Right lobe of liver (tissue), 6 donors: ENCODE results near the gene CAD. TPM values are rescaled to one million over a fixed set of nuclear protein-coding genes. Genes with fewer than 3 reads are reported as not detected.

Source experiments
- ATAC-seq, 4 donors: fragments of 200-7000 bp; cut with Tn5 transposase; one replicate each; pipeline ENCODE4 v1.9.1; 2020; ENCODE audit warnings: mild to moderate bottlenecking in 4 of 4, moderate library complexity in 4 of 4
- DNase-seq, 3 donors: peaks; one replicate each; pipeline ENCODE4 v3.0.0-alpha.2; 2020
- H3K27ac ChIP-seq, 3 donors: fragments of 200-600 bp; one replicate each; pipeline ENCODE4 v1.8.0; 2022
- H3K27me3 ChIP-seq, 2 donors: fragments of 200-600 bp; one replicate each; pipeline ENCODE4 v1.8.0; 2022
- H3K36me3 ChIP-seq, 4 donors: fragments of 200-600 bp; sonication (generic) in 1 of 4; one replicate each; pipeline versions ENCODE4 v1.5.1 to v1.8.0; 2017 to 2022; ENCODE audit warnings: control low read depth in 1 of 4
- H3K4me1 ChIP-seq, 4 donors: fragments of 200-600 bp; sonication (generic) in 1 of 4; one replicate each; pipeline versions ENCODE4 v1.5.1 to v1.8.0; 2017 to 2022; ENCODE audit warnings: control low read depth in 1 of 4
- H3K4me3 ChIP-seq, 3 donors: fragments of 200-600 bp; one replicate each; pipeline ENCODE4 v1.8.0; 2022
- H3K9me3 ChIP-seq, 4 donors: fragments of 200-600 bp; sonication (generic) in 1 of 4; one replicate each; pipeline versions ENCODE4 v1.5.1 to v1.8.0; 2017 to 2022; ENCODE audit warnings: control low read depth in 1 of 4
- CTCF ChIP-seq, 4 donors: fragments of 200-600 bp in 3 of 4; fragments of 450-650 bp in 1 of 4; IDR thresholded peaks; one replicate each; pipeline versions ENCODE4 v1.5.1 to v1.8.0; 2016 to 2022; ENCODE audit warnings: antibody characterized with exemption in 4 of 4, mild to moderate bottlenecking in 2 of 4
- POLR2A ChIP-seq: fragments of 450-650 bp; IDR thresholded peaks from one replicate; pipeline ENCODE4 v1.6.1; 2017; ENCODE audit warnings: antibody characterized with exemption, mild to moderate bottlenecking
- WGBS: methylation state at CpG from one replicate; pipeline ENCODE4 v1.1.6; 2018; ENCODE audit warnings: low coverage, low lambda C conversion rate; ENCODE audit not compliant: insufficient coverage; ENCODE audit errors: missing lambda C conversion rate; 5-methylcytosine and 5-hydroxymethylcytosine counted together
- intact Hi-C, 2 donors: fragments of 100-400 bp; cut with DNase I; formaldehyde crosslinking; loops; one replicate each; pipeline versions ENCODE4 v1.11.2 to v1.14.1; 2022
- total RNA-seq, 6 experiments: library from RNA; depleted of rRNA in 2 of 6; stranded (reverse); fragments of >200 nt in 2 of 6; fragmentation: NEBNext Ultra II Directional in 3 of 6; extraction: Animal tissue kit (Norgen Biotek cat#: 25700) in 3 of 6; gene quantifications; one replicate each; pipeline versions ENCODE4 v1.1.0 to v1.2.4, GENCODE V29; 2016 to 2023
- donor health status: DM: no; HTN: yes; CAD: no.
- donor health status: DM: no; HTN: no; CAD: no.
- donor health status: DM: no; HTN: no; CAD: no.
- donor health status: DM: no; HTN: yes; CAD: no.
- donor health status: DM: no; HTN: yes; CAD: no.

The CAD gene
- total RNA-seq, 6 experiments from 2014 or later = 12.3 to 24.0 (median 16.3) TPM

GRCh38 chr2:27208486-27209050 lies 8.6 kb upstream of the CAD start:
- intact Hi-C loops = no loop called here
- Histone ChIP-seq H3K4me3 (no peak overlapping the region), H3K9me3 (no peaks in the 10 kb centered on the region), H3K36me3 (peaks cover 0 to 44% (median 16%) of the 10 kb centered on the region in 4 donors), H3K4me1 (peaks cover 0 to 18% (median 7%) of the 10 kb centered on the region in 4 donors), H3K27me3 (no peaks in the 10 kb centered on the region), H3K27ac (peak overlapping the region in 1 of 3 donors; percentile 98)
- DNase-seq = no peak
- 85% methylated on average over 3 of the region's 4 CpGs for WGBS
- TF ChIP-seq POLR2A (no peak), CTCF (IDR thresholded peaks at IDR 0.05) (no peak)
- ATAC-seq = no peak

GRCh38 chr2:27209621-27210401 lies 7.4 kb upstream of the CAD start:
- DNase-seq (no peak), ATAC-seq (peak in 3 of 4 donors; percentile 1 to 50 (median 32))
- Histone ChIP-seq H3K27ac (peak overlapping the region in 1 of 3 donors; percentile 98), H3K4me3 (peak overlapping the region; percentile 2 to 18 (median 18)), H3K4me1 (peaks cover 0 to 20% (median 7%) of the 10 kb centered on the region in 4 donors), H3K36me3 (peaks cover 0 to 32% (median 8%) of the 10 kb centered on the region in 4 donors), H3K27me3 (no peaks in the 10 kb centered on the region), H3K9me3 (no peaks in the 10 kb centered on the region)
- intact Hi-C loops = no loop called here
- TF ChIP-seq CTCF (IDR thresholded peaks at IDR 0.05) = peak in 1 of 4 donors; percentile 7
- no peak for TF ChIP-seq POLR2A
- WGBS = 33% methylated on average over 3 of the region's 6 CpGs

GRCh38 chr2:27211241-27211942 lies 5.8 kb upstream of the CAD start:
- WGBS = 3% methylated on average over 26 of the region's 48 CpGs
- ATAC-seq (peak in 2 of 4 donors; percentile 26 to 30), DNase-seq (peak in 1 of 3 donors; percentile 89)
- no peak for TF ChIP-seq POLR2A
- TF ChIP-seq CTCF (IDR thresholded peaks at IDR 0.05) = no peak
- intact Hi-C loops = no loop called here
- peaks cover 0 to 20% (median 7%) of the 10 kb centered on the region in 4 donors for H3K4me1 ChIP-seq
- H3K4me3 ChIP-seq = peak overlapping the region; percentile 76 to 93 (median 79)
- H3K27ac ChIP-seq = peak overlapping the region; percentile 93 to 98 (median 97)
- no peaks in the 10 kb centered on the region for H3K27me3 ChIP-seq
- H3K36me3 ChIP-seq = peaks cover 0 to 24% (median under 1%) of the 10 kb centered on the region in 4 donors
- no peaks in the 10 kb centered on the region for H3K9me3 ChIP-seq

GRCh38 chr2:27211943-27212625 lies 5.1 kb upstream of the CAD start, which contains the start of the genes ATRAID and SLC5A6:
TSS of gene ATRAID (plus strand) at chr2:27212041. CDS start at chr2:27212369, 328 bp downstream.
TSS of gene SLC5A6 (minus strand) at chr2:27212268. CDS start at chr2:27207650, 4,618 bp downstream.
- DNase-seq (peak; percentile 91 to 93 (median 92)), ATAC-seq (peak; percentile 88 to 95 (median 90))
- Histone ChIP-seq H3K4me1 (peaks cover 0 to 20% (median 7%) of the 10 kb centered on the region in 4 donors), H3K27ac (peak within 1 kb of the TSS; percentile 93 to 98 (median 97)), H3K36me3 (peaks cover 0 to 17% (median 0%) of the 10 kb centered on the region in 4 donors), H3K27me3 (no peaks in the 10 kb centered on the region), H3K9me3 (no peaks in the 10 kb centered on the region), H3K4me3 (peak within 1 kb of the TSS; percentile 76 to 93 (median 79))
- intact Hi-C loops = no loop called here
- WGBS = 0% methylated on average over 2 of the region's 73 CpGs
- TF ChIP-seq POLR2A = peak; percentile 96
- no peak for TF ChIP-seq CTCF (IDR thresholded peaks at IDR 0.05)
